ENCODE results near the gene LEP.

GRCh38 chr7:128303133-128303532, 62.1 kb downstream of the LEP start:
- TF ChIP-seq YY1 (IDR thresholded peaks at IDR 0.05; ENCODE audit: insufficient read depth, insufficient read length) (no peak), ZNF274 (IDR thresholded peaks at IDR 0.05; ENCODE audit: low read depth, low read length) (no peak), SUZ12 (IDR thresholded peaks at IDR 0.05; ENCODE audit: extremely low read depth, insufficient read depth, insufficient read length) (no peak)

Data from NT2/D1 (cell line).